SK-N-SH (cell line): Measurements from ENCODE around the gene MAST4. TPM values are rescaled to one million over a fixed set of nuclear protein-coding genes. Genes with fewer than 3 reads are reported as not detected.

ENCODE experiments used
- CTCF ChIA-PET: fragments of 300-600, 350-600 bp; formaldehyde crosslinking; extraction: SDS; loops from one replicate; lab custom pipeline; 2021; lab: Yijun Ruan, JAX
- POLR2A ChIA-PET: fragments of 350-600 bp; sonication (Branson Sonifier 250); formaldehyde crosslinking; extraction: SDS; loops from one replicate; lab custom pipeline; 2020; ENCODE audit warnings: antibody characterized with exemption, inconsistent platforms; lab: Yijun Ruan, JAX
- DNase-seq: peaks from one replicate; pipeline ENCODE4 v3.0.0; 2012
- H2AFZ ChIP-seq: fragments of 200-600 bp; sonication (generic); 2 replicates; pipeline ENCODE4 v1.8.1; 2016; ENCODE audit warnings: antibody characterized with exemption, mild to moderate bottlenecking, low read depth
- H3F3A ChIP-seq: fragments of 200-600 bp; sonication (generic); replicated peaks from 2 replicates; pipeline ENCODE3; 2016; ENCODE audit warnings: antibody characterized with exemption, mild to moderate bottlenecking; ENCODE audit not compliant: insufficient read depth
- H3K27ac ChIP-seq, 2 experiments: fragments of 200-500 bp in 1 of 2; fragments of 200-600 bp in 1 of 2; sonication (Bioruptor generic) in 1 of 2; sonication (generic), shearing (Covaris generic) in 1 of 2; 2 replicates each; pipeline versions ENCODE4 v1.5.1 to v1.6.1; 2014 to 2016; ENCODE audit warnings: low read depth in 2 of 2, inconsistent platforms in 1 of 2, low read length in 1 of 2, mild to moderate bottlenecking in 1 of 2, mixed read lengths in 1 of 2
- H3K27me3 ChIP-seq: fragments of 200-600 bp; sonication (generic), shearing (Covaris generic); 2 replicates; pipeline ENCODE4 v1.6.1; 2016; ENCODE audit warnings: mixed run types; ENCODE audit not compliant: insufficient read depth
- H3K36me3 ChIP-seq, 2 experiments: fragments of 200-500 bp in 1 of 2; fragments of 200-600 bp in 1 of 2; sonication (Bioruptor generic) in 1 of 2; sonication (generic) in 1 of 2; replicated peaks in 1 of 2; 2 replicates each; pipeline versions ENCODE3 to v1.5.1; 2014 to 2016; ENCODE audit warnings: low read length in 1 of 2, mild to moderate bottlenecking in 1 of 2; ENCODE audit not compliant: insufficient read depth in 2 of 2, control insufficient read depth in 1 of 2
- H3K4me1 ChIP-seq, 2 experiments: fragments of 200-500 bp in 1 of 2; fragments of 200-600 bp in 1 of 2; sonication (Bioruptor generic) in 1 of 2; sonication (generic), shearing (Covaris generic) in 1 of 2; 2 replicates each; pipeline versions ENCODE4 v1.5.1 to v1.6.1; 2014 to 2016; ENCODE audit warnings: low read depth in 1 of 2, low read length in 1 of 2, mixed run types in 1 of 2; ENCODE audit not compliant: insufficient read depth in 2 of 2, control insufficient read depth in 1 of 2
- H3K4me2 ChIP-seq: fragments of 200-600 bp; sonication (generic), shearing (Covaris generic); 2 replicates; pipeline ENCODE4 v1.6.1; 2017; ENCODE audit warnings: mixed run types
- H3K4me3 ChIP-seq, 2 experiments: fragments of 200-500 bp in 1 of 2; fragments of 200-600 bp in 1 of 2; sonication (Bioruptor generic) in 1 of 2; sonication (generic), shearing (Covaris generic) in 1 of 2; 2 replicates each; pipeline versions ENCODE4 v1.5.1 to v1.8.1; 2014 to 2016; ENCODE audit warnings: low read depth in 2 of 2, inconsistent platforms in 1 of 2, low read length in 1 of 2, mild to moderate bottlenecking in 1 of 2, mixed read lengths in 1 of 2, moderate library complexity in 1 of 2
- H3K79me2 ChIP-seq: fragments of 200-600 bp; sonication (generic); 2 replicates; pipeline ENCODE4 v1.8.1; 2017; ENCODE audit warnings: mild to moderate bottlenecking; ENCODE audit not compliant: insufficient read depth
- H3K9ac ChIP-seq: fragments of 200-600 bp; sonication (generic); 2 replicates; pipeline ENCODE4 v1.6.1; 2017; ENCODE audit warnings: mixed run types
- H3K9me2 ChIP-seq: fragments of 200-600 bp; sonication (generic); 2 replicates; pipeline ENCODE4 v1.6.1; 2017; ENCODE audit warnings: mixed run types
- H3K9me3 ChIP-seq: fragments of 200-600 bp; sonication (generic); 2 replicates; pipeline ENCODE4 v1.6.1; 2017; ENCODE audit warnings: mixed run types, mild to moderate bottlenecking, moderate library complexity
- H4K20me1 ChIP-seq: fragments of 200-600 bp; sonication (generic); 2 replicates; pipeline ENCODE4 v1.6.1; 2017; ENCODE audit warnings: mild to moderate bottlenecking, mixed run types; ENCODE audit not compliant: insufficient read depth
- CHD2 ChIP-seq: fragments of 150-350 bp; IDR thresholded peaks from 2 replicates; pipeline ENCODE4 v1.6.1; 2018; ENCODE audit warnings: low read length; ENCODE audit not compliant: partially characterized antibody
- EZH2phosphoT487 ChIP-seq: fragments of 200-600 bp; sonication (generic); IDR thresholded peaks from 2 replicates; pipeline ENCODE4 v1.6.1; 2017; ENCODE audit warnings: low read depth, mixed run types, mild to moderate bottlenecking, antibody characterized with exemption, moderate library complexity, borderline replicate concordance
- FOSL2 ChIP-seq: IDR thresholded peaks from 2 replicates; pipeline ENCODE4 v1.4.0; 2012; ENCODE audit warnings: low read depth, mild to moderate bottlenecking, moderate library complexity, borderline replicate concordance
- FOXJ3 ChIP-seq: sonication (generic); formaldehyde crosslinking; IDR thresholded peaks from 2 replicates; pipeline ENCODE4 v1.5.1; 2020; ENCODE audit warnings: mild to moderate bottlenecking, missing genetic modification reagents
- FOXM1 ChIP-seq: IDR thresholded peaks from 2 replicates; pipeline ENCODE4 v1.4.0; 2012; ENCODE audit warnings: low read depth, mild to moderate bottlenecking
- MXI1 ChIP-seq: IDR thresholded peaks from 2 replicates; pipeline ENCODE4 v1.6.1; 2012; ENCODE audit warnings: mild to moderate bottlenecking, low read depth, low read length, improper control_type of control experiment
- PBX3 ChIP-seq: IDR thresholded peaks from 2 replicates; pipeline ENCODE4; 2012
- POLR2AphosphoS5 ChIP-seq: IDR thresholded peaks from 2 replicates; pipeline ENCODE4 v1.6.1; 2012; ENCODE audit warnings: low read depth, low read length
- RAD21 ChIP-seq: IDR thresholded peaks from 2 replicates; pipeline ENCODE4 v1.6.1; 2012; ENCODE audit warnings: mild to moderate bottlenecking, low read length
- RCOR1 ChIP-seq: fragments of 150-350 bp; IDR thresholded peaks from 2 replicates; pipeline ENCODE4 v1.6.1; 2017; ENCODE audit warnings: antibody characterized with exemption, low read length
- RFX5 ChIP-seq: IDR thresholded peaks from 2 replicates; pipeline ENCODE4 v1.6.1; 2012; ENCODE audit warnings: mild to moderate bottlenecking, improper control_type of control experiment, low read length
- TAF1 ChIP-seq: IDR thresholded peaks from 2 replicates; pipeline ENCODE4 v1.6.1; 2012; ENCODE audit warnings: low read depth, mild to moderate bottlenecking, low read length, moderate library complexity, borderline replicate concordance
- TCF12 ChIP-seq: IDR thresholded peaks from 2 replicates; pipeline ENCODE4 v1.4.0; 2012
- TEAD4 ChIP-seq: IDR thresholded peaks from 2 replicates; pipeline ENCODE4 v1.4.0; 2012; ENCODE audit warnings: mild to moderate bottlenecking, borderline replicate concordance; ENCODE audit not compliant: insufficient read depth
- YY1 ChIP-seq: IDR thresholded peaks from 2 replicates; pipeline ENCODE4 v1.4.0; 2012; ENCODE audit warnings: low read depth, mild to moderate bottlenecking
- WGBS: methylation state at CpG from one replicate; pipeline ENCODE4 v1.1.6; 2017; ENCODE audit warnings: low lambda C conversion rate; 5-methylcytosine and 5-hydroxymethylcytosine counted together
- polyA plus RNA-seq, 3 experiments: library from polyadenylated mRNA; depleted of rRNA; stranded (reverse); fragments of >200 nt; gene quantifications; 2 replicates each; pipeline ENCODE4 v1.2.3, GENCODE V29; 2012

MAST4 gene
- polyA plus RNA-seq, 1 of the 3 experiments (the other 2 are of a cell fraction), result 2.2 TPM

DNA sequence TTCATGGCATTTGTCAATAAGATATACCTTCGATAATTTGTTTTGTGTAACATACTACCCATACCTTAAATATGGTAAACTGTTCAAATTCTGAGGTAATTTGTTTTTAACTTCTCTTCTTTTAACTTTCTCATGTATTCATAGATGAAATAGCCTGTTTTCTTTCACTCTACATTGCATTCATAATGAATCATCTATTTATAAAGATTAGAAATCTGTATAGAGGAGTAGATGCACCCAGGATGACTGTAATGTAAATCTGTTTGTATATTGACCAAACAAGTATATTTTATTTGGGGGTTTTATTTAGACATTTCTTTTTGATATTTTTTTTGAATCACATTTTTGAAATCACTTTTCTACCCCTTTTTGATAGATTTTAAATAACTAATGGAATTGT, 455.8 kb downstream of the MAST4 start:
- ChIA-PET POLR2A (no interaction called here), CTCF (no interaction called here)
- TF ChIP-seq EZH2phosphoT487, result no peak
- TF ChIP-seq TCF12, result no peak
- no peak for TF ChIP-seq TEAD4
- TF ChIP-seq RFX5, result no peak
- Histone ChIP-seq H3K4me3 (no peak overlapping the region), H2AFZ (no peak overlapping the region), H4K20me1 (no peaks in the 10 kb centered on the region), H3K79me2 (no peaks in the 10 kb centered on the region), H3K4me2 (no peak overlapping the region), H3F3A (no peaks in the 10 kb centered on the region), H3K9ac (no peak overlapping the region), H3K27ac (no peak overlapping the region), H3K4me1 (peaks cover 0 to 8% of the 10 kb centered on the region in 2 experiments; a peak in 2 of 4 replicates), H3K36me3 (no peaks in the 10 kb centered on the region), H3K27me3 (no peaks in the 10 kb centered on the region), H3K9me3 (no peaks in the 10 kb centered on the region), H3K9me2 (no peaks in the 10 kb centered on the region)
- DNase-seq, result no peak
- WGBS, result 85% methylated on average over 1 of the region's 1 CpG

DNA sequence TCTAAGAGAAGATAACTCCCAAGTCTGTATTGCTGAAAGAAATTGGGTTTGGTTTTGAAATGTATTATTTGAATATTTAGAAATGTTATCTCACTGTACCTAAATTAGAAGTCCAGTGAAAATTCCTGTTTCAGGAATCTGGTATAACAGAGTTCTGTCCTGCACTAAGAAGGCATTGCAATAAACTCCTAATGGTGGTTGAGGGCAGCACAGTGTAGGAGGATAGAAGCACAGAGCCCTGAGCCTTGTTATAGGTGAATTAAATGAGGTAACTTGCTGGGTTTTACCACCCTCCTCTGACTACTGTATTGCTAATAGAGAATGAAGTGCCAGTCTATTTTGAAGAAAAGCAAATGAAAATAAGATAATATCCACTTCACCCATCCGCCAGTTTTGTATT, 457.0 kb downstream of the MAST4 start:
- DNase-seq, result no peak
- Histone ChIP-seq H3K27ac (no peak overlapping the region), H3K4me3 (no peak overlapping the region), H3K4me1 (peaks cover 0 to 2% of the 10 kb centered on the region in 2 experiments; a peak in 2 of 4 replicates), H3K27me3 (no peaks in the 10 kb centered on the region), H3F3A (no peaks in the 10 kb centered on the region), H3K4me2 (no peak overlapping the region), H4K20me1 (no peaks in the 10 kb centered on the region), H3K9me2 (no peaks in the 10 kb centered on the region), H3K36me3 (no peaks in the 10 kb centered on the region), H2AFZ (no peak overlapping the region), H3K9ac (no peak overlapping the region), H3K9me3 (no peaks in the 10 kb centered on the region), H3K79me2 (no peaks in the 10 kb centered on the region)
- no peak for TF ChIP-seq FOXJ3 (CRISPR knock-in tag)
- no peak for TF ChIP-seq FOSL2
- TF ChIP-seq PBX3, result no peak
- no peak for TF ChIP-seq RCOR1
- TF ChIP-seq YY1, result no peak
- TF ChIP-seq CHD2, result no peak
- no peak for TF ChIP-seq FOXM1
- no peak for TF ChIP-seq TCF12
- no peak for TF ChIP-seq RAD21
- TF ChIP-seq POLR2AphosphoS5, result no peak
- no peak for TF ChIP-seq TAF1
- TF ChIP-seq MXI1, result no peak
- 96% methylated on average over 1 of the region's 1 CpG for WGBS
- POLR2A ChIA-PET, result no interaction called here
- CTCF ChIA-PET, result no interaction called here
